Upper lobe of left lung (tissue), 6 donors: Measurements from ENCODE around the gene DCK. TPM values are rescaled to one million over a fixed set of nuclear protein-coding genes. Genes with fewer than 3 reads are reported as not detected.

Experiments
- ATAC-seq, 2 donors: fragments of 200-7000 bp; cut with Tn5 transposase; one replicate each; pipeline ENCODE4 v1.9.1; 2022; ENCODE audit warnings: mild to moderate bottlenecking in 2 of 2, moderate library complexity in 2 of 2; ENCODE audit not compliant: low FRiP score in 2 of 2
- DNase-seq, 2 donors: peaks; one replicate each; pipeline ENCODE4 v3.0.0-alpha.2; 2019 to 2020
- H3K27ac ChIP-seq, 4 donors: fragments of 200-600 bp; sonication (generic); one replicate each; pipeline ENCODE4 v1.5.1; 2016 to 2019
- H3K27me3 ChIP-seq, 4 donors: fragments of 200-600 bp; sonication (generic); one replicate each; pipeline ENCODE4 v1.5.1; 2017 to 2019
- H3K36me3 ChIP-seq, 4 donors: fragments of 200-600 bp; sonication (generic); one replicate each; pipeline ENCODE4 v1.5.1; 2016 to 2019
- H3K4me1 ChIP-seq, 4 donors: fragments of 200-600 bp; sonication (generic); one replicate each; pipeline ENCODE4 v1.5.1; 2018 to 2019
- H3K4me3 ChIP-seq, 4 donors: fragments of 200-600 bp; sonication (generic); one replicate each; pipeline ENCODE4 v1.5.1; 2017 to 2019; ENCODE audit warnings: mild to moderate bottlenecking in 2 of 4, moderate library complexity in 1 of 4
- H3K9me3 ChIP-seq, 4 donors: fragments of 200-600 bp; sonication (generic); one replicate each; pipeline ENCODE4 v1.5.1; 2018 to 2019
- EP300 ChIP-seq, 4 donors: sonication (generic); formaldehyde crosslinking; IDR thresholded peaks; one replicate each; pipeline ENCODE4 v1.5.1; 2017; ENCODE audit warnings: antibody characterized with exemption in 4 of 4, control low read depth in 2 of 4
- POLR2A ChIP-seq, 4 donors: fragments of 450-650 bp; IDR thresholded peaks; one replicate each; pipeline ENCODE4 v1.5.1; 2016 to 2017; ENCODE audit warnings: antibody characterized with exemption in 4 of 4, mild to moderate bottlenecking in 2 of 4
- POLR2AphosphoS5 ChIP-seq, 2 donors: sonication (generic); formaldehyde crosslinking; IDR thresholded peaks; one replicate each; pipeline ENCODE4 v1.5.1; 2017; ENCODE audit warnings: antibody characterized with exemption in 2 of 2
- WGBS, 2 donors: methylation state at CpG; one replicate each; pipeline ENCODE4 v1.1.5; 2017 to 2018; 5-methylcytosine and 5-hydroxymethylcytosine counted together
- total RNA-seq, 6 donors: library from RNA; depleted of rRNA in 4 of 6; stranded (reverse); fragments of >200 nt in 4 of 6; gene quantifications; one replicate each; pipeline versions ENCODE4 v1.1.0 to v1.2.1, GENCODE V29; 2016 to 2021
- TF ChIP-seq, protein P1 (sequence below), 6 experiments: fragments of 450-650 bp in 4 of 6; fragments of 200-600 bp in 2 of 6; sonication (generic) in 2 of 6; IDR thresholded peaks; one replicate each; pipeline ENCODE4 v1.5.1; 2016 to 2019; ENCODE audit warnings: antibody characterized with exemption in 6 of 6
- donor health status: DM: no; HTN: no; CAD: no; lungs with moderate emphysema.
- donor health status: DM: no; HTN: yes; CAD: no; lungs with severe emphysema.

DCK gene
- 10 to 100 TPM; 11.5 to 20.8 (median 15.6) TPM for total RNA-seq

DNA sequence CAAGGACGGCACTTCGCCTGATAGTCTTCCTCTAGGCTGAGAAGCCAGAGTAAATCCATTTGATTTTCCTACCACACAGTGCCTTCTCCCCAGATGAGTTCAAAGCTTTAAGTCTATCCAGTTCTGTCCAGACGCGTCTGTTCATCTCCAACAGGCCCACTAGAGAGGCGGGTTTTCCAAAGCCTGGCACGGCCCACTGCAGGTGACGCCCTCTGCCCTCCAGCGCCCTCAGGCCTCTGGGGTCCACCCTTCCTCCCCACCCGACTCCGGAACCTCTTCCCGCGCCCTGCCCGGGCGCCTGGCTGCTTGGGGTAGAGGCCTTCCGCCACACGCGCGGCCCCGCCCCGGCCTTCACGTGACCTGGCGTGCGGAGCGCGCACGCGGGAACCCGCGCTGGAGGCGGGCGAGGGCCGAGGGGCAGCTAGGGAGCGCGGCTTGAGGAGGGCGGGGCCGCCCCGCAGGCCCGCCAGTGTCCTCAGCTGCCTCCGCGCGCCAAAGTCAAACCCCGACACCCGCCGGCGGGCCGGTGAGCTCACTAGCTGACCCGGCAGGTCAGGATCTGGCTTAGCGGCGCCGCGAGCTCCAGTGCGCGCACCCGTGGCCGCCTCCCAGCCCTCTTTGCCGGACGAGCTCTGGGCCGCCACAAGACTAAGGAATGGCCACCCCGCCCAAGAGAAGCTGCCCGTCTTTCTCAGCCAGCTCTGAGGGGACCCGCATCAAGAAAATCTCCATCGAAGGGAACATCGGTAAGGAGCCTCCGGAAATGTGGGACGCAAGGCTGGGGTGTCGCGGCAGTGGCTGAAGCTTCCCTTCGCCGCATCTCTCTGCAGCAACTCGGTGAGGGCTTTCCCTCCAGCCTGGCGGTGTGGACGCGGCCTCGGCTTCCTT is at the start of gene DCK:
Gene DCK, plus strand, starts transcription at position 469 of the 888 bp plus-strand sequence. Its CDS starts 187 bp downstream, at position 656.
- 1% methylated on average over 25 to 45 of the region's 74 CpGs for WGBS, 2 donors
- Histone ChIP-seq H3K4me3 (peak within 1 kb of the TSS; percentile 65 to 94 (median 78)), H3K36me3 (no peaks in the 10 kb centered on the region), H3K4me1 (peaks cover 23 to 49% (median 41%) of the 10 kb centered on the region in 4 donors), H3K27ac (peak within 1 kb of the TSS; percentile 85 to 92 (median 89)), H3K27me3 (no peaks in the 10 kb centered on the region), H3K9me3 (no peaks in the 10 kb centered on the region)
- ATAC-seq (peak; percentile 97 to 99), DNase-seq (peak; percentile 92 to 99)
- TF ChIP-seq POLR2AphosphoS5 (IDR thresholded peaks at IDR 0.05), result peak; percentile 74 to 83
- TF ChIP-seq EP300 (IDR thresholded peaks at IDR 0.05), result peak in 1 of 4 donors; percentile 48
- TF ChIP-seq, protein P1, sequence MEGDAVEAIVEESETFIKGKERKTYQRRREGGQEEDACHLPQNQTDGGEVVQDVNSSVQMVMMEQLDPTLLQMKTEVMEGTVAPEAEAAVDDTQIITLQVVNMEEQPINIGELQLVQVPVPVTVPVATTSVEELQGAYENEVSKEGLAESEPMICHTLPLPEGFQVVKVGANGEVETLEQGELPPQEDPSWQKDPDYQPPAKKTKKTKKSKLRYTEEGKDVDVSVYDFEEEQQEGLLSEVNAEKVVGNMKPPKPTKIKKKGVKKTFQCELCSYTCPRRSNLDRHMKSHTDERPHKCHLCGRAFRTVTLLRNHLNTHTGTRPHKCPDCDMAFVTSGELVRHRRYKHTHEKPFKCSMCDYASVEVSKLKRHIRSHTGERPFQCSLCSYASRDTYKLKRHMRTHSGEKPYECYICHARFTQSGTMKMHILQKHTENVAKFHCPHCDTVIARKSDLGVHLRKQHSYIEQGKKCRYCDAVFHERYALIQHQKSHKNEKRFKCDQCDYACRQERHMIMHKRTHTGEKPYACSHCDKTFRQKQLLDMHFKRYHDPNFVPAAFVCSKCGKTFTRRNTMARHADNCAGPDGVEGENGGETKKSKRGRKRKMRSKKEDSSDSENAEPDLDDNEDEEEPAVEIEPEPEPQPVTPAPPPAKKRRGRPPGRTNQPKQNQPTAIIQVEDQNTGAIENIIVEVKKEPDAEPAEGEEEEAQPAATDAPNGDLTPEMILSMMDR (IDR thresholded peaks at IDR 0.05), result peak in 1 of 6 experiments; percentile 6
- TF ChIP-seq POLR2A (IDR thresholded peaks at IDR 0.05), result peak; percentile 62 to 94 (median 74)

DNA sequence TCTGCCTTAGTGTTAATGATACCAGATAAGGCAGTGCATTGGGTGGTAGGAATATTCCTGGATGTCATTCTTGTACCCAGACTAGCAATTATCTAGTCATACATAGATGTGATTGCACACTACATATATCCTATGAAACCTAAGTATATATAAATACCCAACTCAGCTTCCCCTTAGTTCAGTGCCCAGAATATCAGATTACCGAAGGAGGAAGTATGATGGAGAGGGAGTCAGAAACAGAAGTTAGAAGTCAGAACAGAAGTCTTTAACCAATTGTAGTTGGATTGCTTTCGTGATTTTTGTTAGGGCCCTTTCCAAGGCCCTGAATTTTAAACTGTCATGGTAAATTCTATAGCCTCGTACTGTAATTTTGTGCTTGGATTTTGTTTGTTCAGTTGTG is 48.4 kb upstream of the DCK start:
- DNase-seq (no peak), ATAC-seq (peak in 1 of 2 donors; percentile 77)
- no peaks in the 10 kb centered on the region for H3K27me3 ChIP-seq
- H3K36me3 ChIP-seq, result no peaks in the 10 kb centered on the region
- H3K4me1 ChIP-seq, result peaks cover 0 to 23% (median 15%) of the 10 kb centered on the region in 4 donors
- H3K27ac ChIP-seq, result no peak overlapping the region
- H3K9me3 ChIP-seq, result no peaks in the 10 kb centered on the region
- no peak overlapping the region for H3K4me3 ChIP-seq
- TF ChIP-seq POLR2A (IDR thresholded peaks at IDR 0.05) (no peak), POLR2AphosphoS5 (IDR thresholded peaks at IDR 0.05) (no peak), EP300 (IDR thresholded peaks at IDR 0.05) (no peak)
- TF ChIP-seq, protein P1 (IDR thresholded peaks at IDR 0.05), result no peak
- WGBS, 2 donors, result 39 to 49% methylated on average over 3 of the region's 3 CpGs

DNA sequence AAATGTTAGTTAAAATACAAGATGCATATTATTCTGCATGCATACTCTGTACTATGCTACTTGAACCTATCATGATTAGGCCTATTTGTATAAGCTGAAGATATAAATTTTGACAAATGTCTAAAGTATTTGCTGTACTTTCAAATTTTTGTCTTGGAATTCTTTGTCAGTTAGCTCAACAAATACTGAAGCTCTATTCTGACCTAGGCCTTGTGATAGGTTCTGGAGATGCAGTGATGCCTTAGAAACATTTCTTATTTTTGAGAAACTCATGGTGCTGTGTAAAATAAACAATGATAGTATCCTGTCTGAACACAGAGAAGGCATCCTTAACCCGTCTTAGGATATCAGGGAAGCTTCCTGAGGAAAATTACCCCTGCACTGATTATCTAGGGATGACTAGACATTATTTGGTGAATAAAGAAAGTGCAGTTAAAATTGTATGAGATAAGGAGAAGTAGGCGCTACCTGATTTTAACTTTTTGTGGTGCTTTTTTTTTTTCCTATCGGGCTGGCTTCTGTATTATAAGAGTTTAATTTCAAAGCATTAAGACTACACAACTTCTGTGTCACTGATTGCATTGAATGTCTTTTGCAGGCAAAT is 47.9 kb upstream of the DCK start:
- Histone ChIP-seq H3K4me1 (peaks cover 0 to 23% (median 15%) of the 10 kb centered on the region in 4 donors), H3K9me3 (no peaks in the 10 kb centered on the region), H3K4me3 (no peak overlapping the region), H3K27ac (no peak overlapping the region), H3K36me3 (no peaks in the 10 kb centered on the region), H3K27me3 (no peaks in the 10 kb centered on the region)
- TF ChIP-seq, protein P1 (IDR thresholded peaks at IDR 0.05), result no peak
- TF ChIP-seq POLR2A (IDR thresholded peaks at IDR 0.05) (no peak), POLR2AphosphoS5 (IDR thresholded peaks at IDR 0.05) (no peak), EP300 (IDR thresholded peaks at IDR 0.05) (no peak)
- DNase-seq (no peak), ATAC-seq (no peak)
- 70 to 72% methylated on average over 3 of the region's 3 CpGs for WGBS, 2 donors

DNA sequence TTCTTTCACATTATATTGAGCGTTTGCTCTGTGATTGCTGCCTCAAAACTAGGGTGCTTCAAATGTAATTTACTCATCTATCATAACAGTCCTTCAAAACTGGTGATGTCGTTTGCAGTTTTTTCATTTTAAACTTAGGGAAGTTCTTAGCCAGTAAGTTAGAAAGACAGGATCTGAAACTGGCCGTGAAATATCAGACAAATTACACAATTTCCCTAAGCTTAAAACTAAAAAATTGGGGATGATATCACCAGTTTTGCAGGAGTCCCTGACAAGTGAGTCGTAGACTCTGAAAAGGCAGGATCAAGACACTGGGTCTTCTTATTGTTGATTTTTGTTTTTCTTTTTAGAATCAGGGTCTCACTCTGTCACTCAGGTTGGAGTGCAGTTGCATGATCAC is 46.5 kb upstream of the DCK start:
- TF ChIP-seq EP300 (IDR thresholded peaks at IDR 0.05) (no peak), POLR2AphosphoS5 (IDR thresholded peaks at IDR 0.05) (no peak), POLR2A (IDR thresholded peaks at IDR 0.05) (no peak)
- TF ChIP-seq, protein P1 (IDR thresholded peaks at IDR 0.05), result no peak
- DNase-seq (no peak), ATAC-seq (peak in 1 of 2 donors; percentile 50)
- Histone ChIP-seq H3K4me1 (peaks cover 0 to 23% (median 15%) of the 10 kb centered on the region in 4 donors), H3K4me3 (no peak overlapping the region), H3K9me3 (no peaks in the 10 kb centered on the region), H3K27me3 (no peaks in the 10 kb centered on the region), H3K36me3 (no peaks in the 10 kb centered on the region), H3K27ac (peak overlapping the region in 2 of 4 donors; percentile 0 to 28)
- 67 to 78% methylated on average over 4 of the region's 4 CpGs for WGBS, 2 donors
